Choroid plexus epithelial cell (primary cell): Measurements from ENCODE around the gene RBMS3.

Experiments
- DNase-seq: peaks from one replicate; pipeline ENCODE4 v3.0.0-alpha.2; 2010; ENCODE audit warnings: low read depth
- H3K4me3 ChIP-seq: 2 replicates; pipeline ENCODE4 v1.5.1; 2011; ENCODE audit warnings: low read depth, mild to moderate bottlenecking, control low read depth, low read length, moderate library complexity
- TF ChIP-seq, protein P1 (sequence below): conservative IDR thresholded peaks from 2 replicates; pipeline ENCODE4 v1.5.1; 2011; ENCODE audit warnings: low read depth, mild to moderate bottlenecking, control low read depth, inconsistent platforms, low read length, moderate library complexity

The RBMS3 gene

DNA sequence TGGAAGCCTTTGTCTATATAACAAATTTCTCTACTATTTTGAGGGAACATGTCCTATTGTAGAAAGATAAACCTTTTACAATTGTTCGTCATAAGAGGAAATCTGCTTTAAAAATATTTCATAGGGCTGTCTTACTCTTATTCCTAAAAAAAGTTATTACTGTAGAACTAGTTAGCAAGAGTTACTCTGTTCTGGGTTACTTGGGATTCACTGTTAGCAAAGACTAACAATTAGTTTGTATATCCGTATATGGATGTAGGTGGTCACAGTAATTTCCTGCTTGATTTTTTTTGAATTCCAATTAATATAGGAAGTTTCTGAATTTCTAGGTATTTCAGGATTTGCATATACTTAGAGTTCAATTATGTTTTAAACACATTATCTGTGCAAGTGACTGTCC, 413.5 kb downstream of the RBMS3 start:
- TF ChIP-seq, protein P1, sequence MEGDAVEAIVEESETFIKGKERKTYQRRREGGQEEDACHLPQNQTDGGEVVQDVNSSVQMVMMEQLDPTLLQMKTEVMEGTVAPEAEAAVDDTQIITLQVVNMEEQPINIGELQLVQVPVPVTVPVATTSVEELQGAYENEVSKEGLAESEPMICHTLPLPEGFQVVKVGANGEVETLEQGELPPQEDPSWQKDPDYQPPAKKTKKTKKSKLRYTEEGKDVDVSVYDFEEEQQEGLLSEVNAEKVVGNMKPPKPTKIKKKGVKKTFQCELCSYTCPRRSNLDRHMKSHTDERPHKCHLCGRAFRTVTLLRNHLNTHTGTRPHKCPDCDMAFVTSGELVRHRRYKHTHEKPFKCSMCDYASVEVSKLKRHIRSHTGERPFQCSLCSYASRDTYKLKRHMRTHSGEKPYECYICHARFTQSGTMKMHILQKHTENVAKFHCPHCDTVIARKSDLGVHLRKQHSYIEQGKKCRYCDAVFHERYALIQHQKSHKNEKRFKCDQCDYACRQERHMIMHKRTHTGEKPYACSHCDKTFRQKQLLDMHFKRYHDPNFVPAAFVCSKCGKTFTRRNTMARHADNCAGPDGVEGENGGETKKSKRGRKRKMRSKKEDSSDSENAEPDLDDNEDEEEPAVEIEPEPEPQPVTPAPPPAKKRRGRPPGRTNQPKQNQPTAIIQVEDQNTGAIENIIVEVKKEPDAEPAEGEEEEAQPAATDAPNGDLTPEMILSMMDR: no peak
- DNase-seq: no peak
- no peak overlapping the region for H3K4me3 ChIP-seq

DNA sequence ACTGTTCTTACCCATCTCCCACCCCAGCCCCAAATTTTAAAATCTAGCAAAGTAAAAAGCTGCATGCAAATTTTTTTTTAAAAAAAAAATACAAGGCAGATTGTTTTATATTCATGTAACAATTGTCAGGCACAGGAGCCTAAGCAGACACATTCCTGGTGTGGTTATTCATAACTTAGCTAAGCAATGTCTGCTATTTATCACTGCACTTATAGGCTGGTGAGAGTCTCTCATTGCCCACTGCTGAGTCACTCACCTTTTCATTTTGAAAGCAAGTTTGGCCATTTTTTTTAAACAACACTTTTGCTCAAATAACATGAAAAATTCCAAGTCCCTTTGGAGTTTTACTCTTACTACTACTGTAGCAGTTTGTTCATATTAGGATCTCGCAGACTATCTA, 413.9 kb downstream of the RBMS3 start:
- H3K4me3 ChIP-seq: no peak overlapping the region
- peak; percentile 96 for DNase-seq

DNA sequence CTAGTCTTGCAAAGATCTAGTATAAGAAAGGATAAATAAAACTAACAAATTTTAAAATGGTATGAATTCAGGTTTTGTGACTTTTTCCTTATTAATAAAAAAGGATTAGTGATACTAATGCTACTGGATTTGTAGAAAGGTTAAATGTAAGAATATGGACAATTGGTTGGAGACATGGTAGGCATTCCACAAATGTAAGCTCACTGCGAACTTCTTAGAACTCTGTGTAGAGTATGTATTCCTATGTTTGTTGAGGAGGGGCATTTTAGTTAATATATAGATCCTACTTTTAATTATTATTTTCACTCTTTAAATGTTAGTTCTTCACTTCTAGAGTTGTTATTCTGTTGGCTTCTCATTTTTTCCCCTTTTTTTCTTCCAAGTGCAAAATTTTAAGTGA, 414.3 kb downstream of the RBMS3 start:
- TF ChIP-seq, protein P1: no peak
- no peak overlapping the region for H3K4me3 ChIP-seq
- DNase-seq: peak; percentile 47

More for the DNA sequence above, 413.9 kb downstream of the RBMS3 start:
- TF ChIP-seq, protein P1: no peak

DNA sequence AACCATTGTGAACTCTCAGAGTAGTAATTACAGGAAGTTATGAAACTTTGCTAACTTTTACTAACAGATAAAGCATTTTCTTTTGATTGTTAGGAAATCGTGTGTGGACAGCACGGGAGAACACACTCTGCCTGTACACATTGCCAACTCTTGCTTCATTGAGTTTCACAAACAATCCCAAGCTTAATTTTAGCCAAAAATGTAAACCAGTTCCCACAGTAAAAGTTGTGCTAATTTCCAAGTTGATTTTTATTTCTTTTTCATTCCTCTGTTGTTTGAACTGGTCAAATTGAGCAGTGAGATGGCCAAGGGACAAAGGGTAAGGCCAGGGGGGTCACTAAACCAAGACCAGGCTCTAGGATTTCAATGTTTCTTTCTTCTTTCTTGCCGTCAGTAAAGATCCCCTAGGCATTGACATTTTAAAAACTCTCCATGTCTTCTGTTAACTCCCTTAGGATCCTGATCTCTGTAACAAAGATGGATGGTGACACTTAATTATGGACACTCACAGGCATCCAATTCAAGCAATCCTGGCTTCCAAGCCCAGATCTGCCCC, 414.9 kb downstream of the RBMS3 start:
- TF ChIP-seq, protein P1: no peak
- H3K4me3 ChIP-seq: no peak overlapping the region
- peak; percentile 96 for DNase-seq

DNA sequence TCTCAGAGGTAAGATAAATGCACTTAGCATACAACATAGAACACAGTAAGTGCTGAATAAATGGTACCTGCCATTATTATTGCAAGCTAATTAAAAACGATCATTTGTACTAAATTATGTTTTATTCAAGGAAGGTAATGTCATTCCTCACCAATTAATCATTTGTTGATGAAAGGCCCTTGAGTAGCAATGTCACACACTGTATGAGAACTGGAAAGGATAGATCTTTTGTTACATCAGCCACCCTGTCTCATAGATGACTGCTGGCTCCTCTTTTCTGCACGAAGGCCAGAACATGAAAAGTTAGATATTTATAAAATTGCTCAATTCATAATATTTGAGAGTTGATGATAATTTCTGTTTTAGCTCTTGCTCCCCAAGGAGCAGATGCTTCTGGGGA, 415.4 kb downstream of the RBMS3 start:
- H3K4me3 ChIP-seq: no peak overlapping the region
- peak; percentile 28 for DNase-seq
- TF ChIP-seq, protein P1: no peak

DNA sequence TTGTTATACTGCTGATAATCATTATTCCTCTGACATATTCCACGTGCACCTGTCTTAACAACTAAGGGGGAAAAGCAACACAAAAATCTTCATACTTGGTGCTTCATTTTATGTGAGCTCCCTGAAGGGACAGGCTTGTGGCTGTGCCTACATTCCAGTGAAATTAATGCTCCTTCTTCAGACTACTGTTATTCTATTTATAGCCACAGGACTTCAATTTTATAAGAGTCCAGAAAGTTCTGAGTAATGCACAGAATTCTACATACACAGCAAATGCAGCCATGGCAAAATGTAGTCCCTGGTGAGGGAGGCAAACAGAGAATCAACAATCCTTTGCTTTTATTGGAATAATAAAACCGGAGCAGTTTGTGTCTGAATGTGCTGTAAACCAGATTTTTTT, 417.1 kb downstream of the RBMS3 start:
- DNase-seq: peak; percentile 52
- TF ChIP-seq, protein P1: no peak
- H3K4me3 ChIP-seq: no peak overlapping the region

DNA sequence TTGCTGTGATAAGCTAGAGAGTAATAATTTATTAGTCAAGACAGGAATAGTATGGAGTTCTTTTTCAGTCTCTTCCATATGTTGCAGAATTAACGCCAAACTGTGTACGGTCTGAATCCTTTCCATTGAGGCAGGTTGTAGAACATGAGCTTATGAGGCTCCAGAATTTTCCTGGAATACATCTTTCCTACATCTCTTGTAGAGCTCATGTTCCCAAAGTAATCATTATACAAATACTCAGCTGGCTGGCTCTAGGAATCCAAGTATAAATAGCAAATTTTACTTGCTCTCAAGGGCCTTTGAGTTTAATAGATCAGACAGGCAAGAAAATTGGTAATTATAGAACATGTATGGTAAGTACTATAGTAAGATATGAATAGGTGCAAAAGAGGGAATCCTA, 419.4 kb downstream of the RBMS3 start:
- H3K4me3 ChIP-seq: no peak overlapping the region
- TF ChIP-seq, protein P1: no peak
- no peak for DNase-seq
